HG02852 (cell line): ENCODE measurements around the gene UPP1.
A peak's percentile ranks its signal among the peaks of the same experiment; 100 is the strongest.
"Not testable (repeated sequence)": the region's sequence is repeated elsewhere in the genome, so short reads cannot be mapped to it uniquely, and the experiment has no call there.

Experiments
- ATAC-seq: cut with Tn5 transposase; IDR thresholded peaks from one replicate; pipeline ENCODE4 v1.9.1; 2021; ENCODE audit warnings: mild to moderate bottlenecking, moderate library complexity; ENCODE audit not compliant: unreplicated experiment

The UPP1 gene

GRCh38 chr7:48109848-48110663 is 21.0 kb downstream of the UPP1 start:
- ATAC-seq = peak; percentile 87

DNA sequence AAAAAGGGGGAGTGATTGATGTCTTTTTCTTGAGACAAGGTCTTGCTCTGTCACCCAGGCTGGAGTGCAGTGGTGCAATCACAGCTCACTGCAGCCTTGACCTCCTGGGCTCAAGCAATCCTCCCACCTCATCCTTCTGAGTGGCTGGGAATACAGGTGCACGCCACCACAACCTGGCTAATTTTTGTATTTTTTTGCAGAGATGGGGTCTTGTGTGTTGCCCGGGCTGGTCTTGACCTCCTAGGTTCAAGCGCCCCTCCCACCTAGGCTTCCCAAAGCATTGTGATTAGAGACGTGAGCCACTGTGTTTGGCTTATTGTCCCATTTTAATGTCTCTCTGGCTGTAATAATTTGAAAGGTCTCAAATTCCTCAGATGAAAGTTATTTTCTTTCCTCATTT is 21.8 kb downstream of the UPP1 start:
- no peak for ATAC-seq

DNA sequence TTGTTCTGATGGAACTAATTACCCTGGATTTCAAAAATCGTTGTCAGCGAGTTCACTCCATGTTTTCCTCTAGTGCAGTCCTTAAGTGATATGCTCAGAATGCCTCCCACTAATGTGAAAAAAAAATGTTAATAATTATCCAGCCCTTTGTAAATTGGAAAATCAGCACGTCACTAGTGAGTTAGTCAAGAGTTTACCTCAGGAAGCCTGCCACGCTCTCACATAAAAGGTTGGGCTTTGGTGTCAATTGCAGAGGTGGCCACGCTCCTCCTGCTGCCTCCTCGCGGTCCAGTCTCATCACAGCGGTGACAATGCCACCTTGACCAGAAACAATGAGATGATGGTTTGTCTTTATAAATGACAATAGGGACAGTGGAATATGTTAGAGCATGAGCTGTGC is 22.5 kb downstream of the UPP1 start:
- ATAC-seq = no peak

GRCh38 chr7:48112401-48113165 is 23.5 kb downstream of the UPP1 start:
- no peak for ATAC-seq

GRCh38 chr7:48113275-48113674 is 24.2 kb downstream of the UPP1 start:
- ATAC-seq = no peak

DNA sequence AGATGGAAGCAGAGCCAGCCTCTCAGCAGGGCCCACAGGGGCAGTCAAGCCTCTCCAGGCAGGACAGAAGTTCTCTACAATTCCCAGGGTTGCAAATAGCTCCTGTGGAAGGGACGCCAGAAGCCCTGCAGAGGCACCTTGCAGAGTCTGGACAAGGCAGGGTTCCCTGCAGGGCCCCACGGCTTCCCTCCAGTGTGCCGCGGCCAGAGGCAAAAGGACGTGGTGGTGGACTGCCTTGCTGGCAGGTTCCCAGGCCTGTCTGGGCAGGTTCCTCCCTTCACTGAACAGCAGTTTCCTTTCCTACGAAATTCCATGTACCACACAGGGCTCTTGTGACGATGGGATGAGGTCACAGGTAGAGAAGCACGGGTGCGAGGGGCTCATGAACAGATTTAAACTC is 25.1 kb downstream of the UPP1 start:
- ATAC-seq = no peak

- ATAC-seq = no peak
Measured at GRCh38 chr7:48114589-48114988, 25.5 kb downstream of the UPP1 start.

DNA sequence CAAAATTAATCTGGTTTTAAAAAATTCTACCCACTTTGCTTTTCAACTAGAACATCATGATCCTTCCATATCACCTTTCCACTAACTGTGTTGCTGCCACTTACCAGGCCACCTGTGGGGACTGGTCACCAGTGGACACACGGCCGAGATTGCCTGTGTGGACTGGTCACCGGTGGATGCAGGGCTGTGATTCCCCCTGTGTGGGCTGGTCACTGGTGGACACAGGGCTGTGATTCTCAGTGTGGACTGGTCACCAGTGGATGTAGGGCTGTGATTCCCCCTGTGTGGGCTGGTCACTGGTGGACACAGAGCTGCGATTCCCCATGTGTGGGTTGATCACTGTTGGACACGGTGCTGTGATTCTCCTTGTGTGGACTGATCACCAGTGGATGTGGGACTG is 27.0 kb downstream of the UPP1 start:
- no peak for ATAC-seq

DNA sequence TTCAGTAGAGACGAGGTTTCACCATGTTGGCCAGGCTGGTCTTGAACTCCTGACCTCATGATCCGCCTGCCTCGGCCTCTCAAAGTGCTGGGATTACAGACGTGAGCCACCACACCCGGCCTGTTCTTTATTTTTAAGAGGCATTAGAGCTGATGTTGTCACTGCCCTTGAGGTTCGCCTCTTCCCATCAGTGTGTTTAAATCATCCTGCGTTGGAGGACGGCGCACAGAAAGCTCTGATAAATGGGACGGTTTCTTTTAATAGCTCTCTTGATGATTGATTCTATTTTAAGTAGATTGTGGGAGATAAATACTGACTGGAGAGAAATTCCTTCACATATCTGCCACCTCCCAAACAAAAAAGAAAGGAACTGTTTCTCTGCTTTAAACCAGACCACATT is 29.0 kb downstream of the UPP1 start:
- ATAC-seq = no peak

DNA sequence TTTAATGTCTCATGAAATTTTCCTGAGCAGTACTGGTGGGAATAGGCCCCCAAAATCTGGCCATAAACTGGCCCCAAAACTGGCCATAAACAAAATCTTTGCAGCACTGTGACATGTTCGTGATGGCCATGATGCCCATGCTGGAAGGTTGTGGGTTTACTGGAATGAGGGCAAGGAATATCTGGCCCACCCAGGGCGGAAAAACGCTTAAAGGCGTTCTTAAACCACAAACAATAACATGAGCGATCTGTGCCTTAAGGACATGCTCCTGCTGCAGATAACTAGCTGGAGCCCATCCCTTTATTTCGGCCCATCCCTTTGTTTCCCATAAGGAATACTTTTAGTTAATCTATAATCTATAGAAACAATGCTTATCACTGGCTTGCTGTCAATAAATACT is 31.5 kb downstream of the UPP1 start:
- ATAC-seq = not testable (repeated sequence)

- no peak for ATAC-seq
Measured at GRCh38 chr7:48126037-48126436, 37.0 kb downstream of the UPP1 start.

- peak; percentile 95 for ATAC-seq
Measured at GRCh38 chr7:48130658-48131108, 41.6 kb downstream of the UPP1 start.

GRCh38 chr7:48132792-48133191 is 43.7 kb downstream of the UPP1 start:
- ATAC-seq = no peak

DNA sequence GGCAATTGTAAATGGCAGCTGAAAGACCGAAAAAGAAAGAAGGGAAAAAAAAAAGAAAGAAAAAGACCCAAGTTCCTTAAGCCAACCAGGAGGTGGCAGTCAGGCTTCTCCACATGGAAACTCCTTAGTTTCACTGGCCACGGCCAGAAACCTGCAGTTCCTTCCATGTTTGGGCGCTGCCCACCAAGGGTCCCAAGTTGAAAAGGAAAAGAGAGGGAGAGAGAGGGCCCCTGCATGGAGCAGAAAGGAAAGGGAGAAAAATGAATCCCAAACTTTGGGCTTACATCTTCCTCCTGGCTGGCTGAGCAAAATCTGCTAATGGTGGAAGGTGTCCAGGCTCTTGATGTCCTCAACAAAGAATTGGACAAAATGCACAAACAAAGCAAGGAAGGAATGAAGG is 50.4 kb downstream of the UPP1 start:
- ATAC-seq = no peak

DNA sequence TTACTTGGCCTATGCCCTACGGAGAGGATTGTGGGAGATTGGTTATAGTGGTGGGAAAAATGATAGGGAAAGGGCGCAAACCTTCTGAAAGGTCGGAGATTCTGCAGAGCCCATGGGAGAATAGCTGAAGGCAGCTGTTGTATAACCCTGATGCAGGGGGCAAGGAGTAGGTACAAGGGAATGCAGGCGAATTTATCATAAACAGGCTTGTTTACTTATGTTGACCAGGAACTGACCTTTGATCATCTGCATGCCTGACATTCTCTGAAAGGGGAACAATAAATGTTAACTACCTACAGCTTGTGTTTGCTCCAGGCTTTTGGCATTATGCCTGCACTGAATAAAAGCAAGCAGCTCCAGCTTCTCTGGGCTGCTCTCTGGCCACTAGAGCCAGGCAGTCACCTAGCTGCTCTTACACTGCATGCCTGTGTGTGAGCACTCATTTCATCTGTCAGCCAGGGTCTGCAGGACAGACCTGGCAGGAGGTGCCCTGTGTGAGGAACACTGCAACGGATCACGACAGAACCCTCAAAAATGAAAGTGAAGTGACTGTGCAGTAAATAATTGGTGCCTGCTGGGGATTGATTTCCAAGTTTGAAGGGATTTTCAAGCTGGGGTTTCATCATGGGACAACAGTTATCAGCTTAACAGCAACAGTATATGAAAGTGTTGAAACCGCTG is 51.1 kb downstream of the UPP1 start:
- ATAC-seq = no peak

- no peak for ATAC-seq
Measured at GRCh38 chr7:48141521-48141920, 52.5 kb downstream of the UPP1 start.

- ATAC-seq = no peak
Measured at GRCh38 chr7:48144291-48144768, 55.3 kb downstream of the UPP1 start.

DNA sequence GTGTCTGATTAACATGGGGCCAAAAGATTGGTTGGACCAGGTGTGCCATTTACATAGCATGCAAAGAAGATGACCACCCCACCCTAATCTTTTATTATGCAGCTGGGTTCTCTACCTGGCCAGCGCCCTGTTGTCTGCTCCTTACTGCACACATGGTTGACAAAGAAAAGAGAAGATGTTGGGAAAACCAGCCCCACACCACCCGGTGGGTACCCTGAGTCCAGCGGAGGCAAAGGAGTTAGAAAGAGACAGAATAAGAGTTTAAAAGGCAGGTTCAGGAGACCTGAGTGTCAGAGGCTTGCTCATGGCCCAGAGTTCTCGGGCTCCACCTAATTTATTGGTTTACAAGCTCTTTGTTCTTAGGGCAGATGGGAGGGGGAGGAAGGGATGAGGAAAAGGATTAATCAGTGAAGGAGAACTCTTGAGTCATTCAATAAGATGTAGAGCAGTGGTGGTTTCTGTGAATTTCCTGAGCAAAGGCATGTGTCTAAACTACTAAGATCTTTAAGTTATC is 58.1 kb downstream of the UPP1 start:
- no peak for ATAC-seq

GRCh38 chr7:48147690-48148089 is 58.6 kb downstream of the UPP1 start:
- ATAC-seq = not testable (repeated sequence)

DNA sequence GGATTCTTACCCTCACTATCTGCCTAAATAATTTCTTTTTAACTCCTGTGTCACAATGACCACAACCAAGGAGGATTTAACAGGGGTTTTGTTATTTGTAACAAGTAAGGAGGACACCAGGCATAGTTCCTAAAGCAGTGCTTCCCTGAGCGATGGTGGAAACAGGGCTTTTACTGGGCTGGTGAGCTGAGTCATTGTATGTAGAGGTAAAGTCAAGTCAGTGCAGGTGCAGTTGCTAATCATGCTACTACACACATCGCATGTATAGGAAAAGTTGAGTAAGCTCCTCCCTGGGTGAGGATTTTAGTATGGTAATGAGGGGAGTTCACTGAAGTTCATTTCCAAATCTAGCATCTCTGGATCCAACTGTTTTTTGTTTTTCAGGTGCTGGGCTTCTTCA is 59.2 kb downstream of the UPP1 start:
- ATAC-seq = no peak

DNA sequence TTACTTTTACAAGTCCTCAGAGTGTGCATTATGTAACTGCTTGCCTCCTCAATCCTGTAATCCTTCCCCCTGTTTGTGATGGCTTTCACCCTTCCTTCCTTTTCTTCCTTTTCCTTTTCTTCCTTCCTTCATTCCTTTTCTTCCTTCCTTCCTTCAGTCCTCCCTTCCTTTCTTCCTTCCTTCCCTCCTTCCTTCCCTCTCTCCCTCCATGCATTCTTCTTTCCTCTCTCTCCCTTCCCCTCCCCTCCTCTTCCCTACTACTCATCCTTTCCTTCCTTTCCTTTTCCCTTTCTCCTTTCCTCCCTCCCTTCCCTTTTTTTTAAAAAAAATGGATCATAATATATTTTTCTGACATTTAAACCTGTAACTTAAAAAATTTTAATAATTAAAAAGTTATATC is 60.0 kb downstream of the UPP1 start:
- no peak for ATAC-seq
